Measurements from ENCODE around the gene ZNF550. TPM values are rescaled to one million over a fixed set of nuclear protein-coding genes. Genes with fewer than 3 reads are reported as not detected.

The ZNF550 gene
- total RNA-seq: 5.7 and 6.9 TPM in 2 replicates

GRCh38 chr19:57559404-57560025 is at the start of gene ZNF550:
TSS of gene ZNF550 (minus strand) at chr19:57559863. CDS start at chr19:57559682, 181 bp downstream.

GRCh38 chr19:57599761-57600383 is 40.2 kb upstream of the ZNF550 start, which contains the start of gene ZNF530:
TSS of gene ZNF530 (plus strand) at chr19:57599885. CDS start at chr19:57604346, 4,461 bp downstream.

GRCh38 chr19:57583521-57584416 is 24.1 kb upstream of the ZNF550 start, which contains the start of gene ZIK1:
TSS of gene ZIK1 (plus strand) at chr19:57584145. CDS start at chr19:57584357, 212 bp downstream.

GRCh38 chr19:57578487-57579205 is 19.0 kb upstream of the ZNF550 start, which contains the start of gene ZNF416:
TSS of gene ZNF416 (minus strand) at chr19:57578911. CDS start at chr19:57578704, 207 bp downstream.

GRCh38 chr19:57527136-57527881 is 32.4 kb downstream of the ZNF550 start, which contains the start of gene ZNF549:
TSS of gene ZNF549 (plus strand) at chr19:57527356. CDS start at chr19:57527574, 218 bp downstream.

GRCh38 chr19:57499680-57500395 is 59.8 kb downstream of the ZNF550 start, which contains the start of gene ZNF773:
TSS of gene ZNF773 (plus strand) at chr19:57499938. CDS start at chr19:57500081, 143 bp downstream.

GRCh38 chr19:57487477-57488298 is 72.0 kb downstream of the ZNF550 start, which contains the start of gene ZNF419:
TSS of gene ZNF419 (plus strand) at chr19:57487750. CDS start at chr19:57487951, 201 bp downstream.

Other genes with a start within 250 kb of the ZNF550 start
- 8.6 and 12.4 TPM in 2 replicates for gene ZNF543, start 239.4 kb downstream of the ZNF550 start, total RNA-seq
- 9.1 and 12.9 TPM in 2 replicates for gene ZNF304, start 208.6 kb downstream of the ZNF550 start, total RNA-seq
- 8.0 and 12.9 TPM in 2 replicates for gene TRAPPC2B, start 196.3 kb downstream of the ZNF550 start, total RNA-seq
- 3.5 and 4.6 TPM in 2 replicates for gene ZNF547, start 196.3 kb downstream of the ZNF550 start, total RNA-seq
- 20.9 and 23.2 TPM in 2 replicates for gene ZNF548, start 170.0 kb downstream of the ZNF550 start, total RNA-seq
- 13.5 and 15.5 TPM in 2 replicates for gene ZNF17, start 148.7 kb downstream of the ZNF550 start, total RNA-seq
- gene ZNF749, start 124.5 kb downstream of the ZNF550 start, total RNA-seq: 6.8 and 7.0 TPM in 2 replicates
- gene VN1R1, start 102.7 kb downstream of the ZNF550 start, total RNA-seq: 1.0 and 1.4 TPM in 2 replicates
- 18.8 and 21.6 TPM in 2 replicates for gene ZNF772, start 82.3 kb downstream of the ZNF550 start, total RNA-seq
- 12.9 and 18.1 TPM in 2 replicates for gene ZNF419, start 72.1 kb downstream of the ZNF550 start, total RNA-seq
- 16.7 and 20.9 TPM in 2 replicates for gene ZNF773, start 59.9 kb downstream of the ZNF550 start, total RNA-seq
- 6.4 and 7.8 TPM in 2 replicates for gene ZNF549, start 32.5 kb downstream of the ZNF550 start, total RNA-seq
- 6.4 and 7.7 TPM in 2 replicates for gene ZNF416, start 19.0 kb upstream of the ZNF550 start, total RNA-seq
- 5.0 and 7.5 TPM in 2 replicates for gene ZIK1, start 24.3 kb upstream of the ZNF550 start, total RNA-seq
- gene ZNF530, start 40.0 kb upstream of the ZNF550 start, total RNA-seq: 3.8 and 3.9 TPM in 2 replicates
- gene ZNF134, start 54.4 kb upstream of the ZNF550 start, total RNA-seq: 22.0 and 27.9 TPM in 2 replicates
- 8.4 and 11.0 TPM in 2 replicates for gene ZNF211, start 73.3 kb upstream of the ZNF550 start, total RNA-seq
- not detected in 2 replicates for gene ZSCAN4, start 109.1 kb upstream of the ZNF550 start, total RNA-seq
- 8.0 and 9.6 TPM in 2 replicates for gene ZNF551, start 122.1 kb upstream of the ZNF550 start, total RNA-seq
- gene ZNF154, start 149.3 kb upstream of the ZNF550 start, total RNA-seq: 4.2 and 6.6 TPM in 2 replicates
- 6.7 and 12.5 TPM in 2 replicates for gene ZNF671, start 167.8 kb upstream of the ZNF550 start, total RNA-seq
- 14.9 and 17.6 TPM in 2 replicates for gene ZNF776, start 187.0 kb upstream of the ZNF550 start, total RNA-seq
- 17.6 and 18.8 TPM in 2 replicates for gene ZNF586, start 209.8 kb upstream of the ZNF550 start, total RNA-seq